Measurements from ENCODE around the gene CDC42BPB. TPM values are rescaled to one million over a fixed set of nuclear protein-coding genes. Genes with fewer than 3 reads are reported as not detected.
A peak's percentile ranks its signal among the peaks of the same experiment; 100 is the strongest.

Gene CDC42BPB
- total and polyA plus RNA-seq, 2 of the 13 experiments (the other 11 are each of a cell fraction or from before 2014, with no cell fraction given) = 19.7 to 32.3 TPM

DNA sequence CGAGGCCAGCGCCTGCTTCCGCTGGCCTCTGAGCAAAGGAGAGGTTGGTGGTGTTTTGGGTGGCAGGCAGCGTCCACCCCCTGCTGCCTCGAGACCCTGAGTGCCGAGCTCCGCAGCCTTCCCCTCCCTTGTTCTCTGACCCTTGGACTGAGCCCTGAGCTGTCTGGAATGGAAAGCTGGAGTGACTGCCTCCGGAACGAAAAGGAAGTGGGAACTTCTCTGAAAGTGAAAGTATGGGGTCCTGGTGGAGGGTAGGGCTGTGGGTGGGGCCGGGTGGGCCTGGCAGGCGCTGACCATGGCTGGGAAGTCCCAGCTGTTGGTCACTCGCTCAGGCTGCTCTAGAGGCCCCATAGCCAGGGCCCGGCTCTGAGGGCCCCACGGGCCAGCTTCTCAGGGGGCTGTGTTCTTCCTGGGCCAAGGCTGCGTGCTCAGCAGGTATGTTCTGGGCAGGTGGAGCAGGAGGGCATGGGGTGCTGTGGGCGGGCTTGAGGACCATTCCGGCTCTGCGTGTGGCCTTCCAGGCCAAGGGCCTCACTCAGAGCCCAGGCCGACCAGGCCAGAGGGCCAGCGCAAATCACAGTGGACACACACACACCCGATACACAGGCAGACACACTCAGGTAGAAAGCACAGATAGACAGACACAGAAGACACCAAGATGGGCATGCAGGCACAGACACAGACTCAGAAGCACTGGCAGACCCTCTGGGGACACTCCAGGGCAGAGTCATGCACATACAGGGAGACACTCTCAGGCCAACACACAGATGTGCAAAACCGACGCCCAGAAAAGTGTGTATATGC, 37.3 kb upstream of the CDC42BPB start, which contains the start of gene EXOC3L4 (continued):
- TF ChIP-seq, protein P1, sequence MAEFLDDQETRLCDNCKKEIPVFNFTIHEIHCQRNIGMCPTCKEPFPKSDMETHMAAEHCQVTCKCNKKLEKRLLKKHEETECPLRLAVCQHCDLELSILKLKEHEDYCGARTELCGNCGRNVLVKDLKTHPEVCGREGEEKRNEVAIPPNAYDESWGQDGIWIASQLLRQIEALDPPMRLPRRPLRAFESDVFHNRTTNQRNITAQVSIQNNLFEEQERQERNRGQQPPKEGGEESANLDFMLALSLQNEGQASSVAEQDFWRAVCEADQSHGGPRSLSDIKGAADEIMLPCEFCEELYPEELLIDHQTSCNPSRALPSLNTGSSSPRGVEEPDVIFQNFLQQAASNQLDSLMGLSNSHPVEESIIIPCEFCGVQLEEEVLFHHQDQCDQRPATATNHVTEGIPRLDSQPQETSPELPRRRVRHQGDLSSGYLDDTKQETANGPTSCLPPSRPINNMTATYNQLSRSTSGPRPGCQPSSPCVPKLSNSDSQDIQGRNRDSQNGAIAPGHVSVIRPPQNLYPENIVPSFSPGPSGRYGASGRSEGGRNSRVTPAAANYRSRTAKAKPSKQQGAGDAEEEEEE (CRISPR knock-in tag; IDR thresholded peaks at IDR 0.05; ENCODE audit: borderline replicate concordance) = no peak
- TF ChIP-seq, protein P2, sequence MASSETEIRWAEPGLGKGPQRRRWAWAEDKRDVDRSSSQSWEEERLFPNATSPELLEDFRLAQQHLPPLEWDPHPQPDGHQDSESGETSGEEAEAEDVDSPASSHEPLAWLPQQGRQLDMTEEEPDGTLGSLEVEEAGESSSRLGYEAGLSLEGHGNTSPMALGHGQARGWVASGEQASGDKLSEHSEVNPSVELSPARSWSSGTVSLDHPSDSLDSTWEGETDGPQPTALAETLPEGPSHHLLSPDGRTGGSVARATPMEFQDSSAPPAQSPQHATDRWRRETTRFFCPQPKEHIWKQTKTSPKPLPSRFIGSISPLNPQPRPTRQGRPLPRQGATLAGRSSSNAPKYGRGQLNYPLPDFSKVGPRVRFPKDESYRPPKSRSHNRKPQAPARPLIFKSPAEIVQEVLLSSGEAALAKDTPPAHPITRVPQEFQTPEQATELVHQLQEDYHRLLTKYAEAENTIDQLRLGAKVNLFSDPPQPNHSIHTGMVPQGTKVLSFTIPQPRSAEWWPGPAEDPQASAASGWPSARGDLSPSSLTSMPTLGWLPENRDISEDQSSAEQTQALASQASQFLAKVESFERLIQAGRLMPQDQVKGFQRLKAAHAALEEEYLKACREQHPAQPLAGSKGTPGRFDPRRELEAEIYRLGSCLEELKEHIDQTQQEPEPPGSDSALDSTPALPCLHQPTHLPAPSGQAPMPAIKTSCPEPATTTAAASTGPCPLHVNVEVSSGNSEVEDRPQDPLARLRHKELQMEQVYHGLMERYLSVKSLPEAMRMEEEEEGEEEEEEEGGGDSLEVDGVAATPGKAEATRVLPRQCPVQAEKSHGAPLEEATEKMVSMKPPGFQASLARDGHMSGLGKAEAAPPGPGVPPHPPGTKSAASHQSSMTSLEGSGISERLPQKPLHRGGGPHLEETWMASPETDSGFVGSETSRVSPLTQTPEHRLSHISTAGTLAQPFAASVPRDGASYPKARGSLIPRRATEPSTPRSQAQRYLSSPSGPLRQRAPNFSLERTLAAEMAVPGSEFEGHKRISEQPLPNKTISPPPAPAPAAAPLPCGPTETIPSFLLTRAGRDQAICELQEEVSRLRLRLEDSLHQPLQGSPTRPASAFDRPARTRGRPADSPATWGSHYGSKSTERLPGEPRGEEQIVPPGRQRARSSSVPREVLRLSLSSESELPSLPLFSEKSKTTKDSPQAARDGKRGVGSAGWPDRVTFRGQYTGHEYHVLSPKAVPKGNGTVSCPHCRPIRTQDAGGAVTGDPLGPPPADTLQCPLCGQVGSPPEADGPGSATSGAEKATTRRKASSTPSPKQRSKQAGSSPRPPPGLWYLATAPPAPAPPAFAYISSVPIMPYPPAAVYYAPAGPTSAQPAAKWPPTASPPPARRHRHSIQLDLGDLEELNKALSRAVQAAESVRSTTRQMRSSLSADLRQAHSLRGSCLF (CRISPR knock-in tag; IDR thresholded peaks at IDR 0.05; ENCODE audit: borderline replicate concordance) = no peak
- TF ChIP-seq HNRNPL (IDR thresholded peaks at IDR 0.05; ENCODE audit: low read depth, low read length) (peak; percentile 61; the same call in 1 of the 2 replicates), RXRA (CRISPR knock-in tag; IDR thresholded peaks at IDR 0.05) (no peak), ZBTB38 (CRISPR knock-in tag; IDR thresholded peaks at IDR 0.05) (peak; percentile 49; the same call in 1 of the 2 replicates), ZFP37 (CRISPR knock-in tag; IDR thresholded peaks at IDR 0.05; ENCODE audit: borderline replicate concordance) (no peak), ZNF768 (CRISPR knock-in tag; IDR thresholded peaks at IDR 0.05) (no peak), ONECUT2 (CRISPR knock-in tag; IDR thresholded peaks at IDR 0.05) (no peak), ZNF138 (CRISPR knock-in tag; IDR thresholded peaks at IDR 0.05; ENCODE audit: low read depth) (no peak), MIXL1 (CRISPR knock-in tag; IDR thresholded peaks at IDR 0.05) (no peak), RARA (CRISPR knock-in tag; IDR thresholded peaks at IDR 0.05) (0 out of 2 replicates have a peak, but pooled peaks have one; percentile 21), SP140L (CRISPR knock-in tag; IDR thresholded peaks at IDR 0.05; ENCODE audit: borderline replicate concordance) (no peak), HCFC1 (IDR thresholded peaks at IDR 0.05; ENCODE audit: low read depth, low read length) (no peak), ARNTL (CRISPR knock-in tag; IDR thresholded peaks at IDR 0.05) (no peak), RELA (CRISPR knock-in tag; IDR thresholded peaks at IDR 0.05) (no peak)
- TF ChIP-seq, protein P3, sequence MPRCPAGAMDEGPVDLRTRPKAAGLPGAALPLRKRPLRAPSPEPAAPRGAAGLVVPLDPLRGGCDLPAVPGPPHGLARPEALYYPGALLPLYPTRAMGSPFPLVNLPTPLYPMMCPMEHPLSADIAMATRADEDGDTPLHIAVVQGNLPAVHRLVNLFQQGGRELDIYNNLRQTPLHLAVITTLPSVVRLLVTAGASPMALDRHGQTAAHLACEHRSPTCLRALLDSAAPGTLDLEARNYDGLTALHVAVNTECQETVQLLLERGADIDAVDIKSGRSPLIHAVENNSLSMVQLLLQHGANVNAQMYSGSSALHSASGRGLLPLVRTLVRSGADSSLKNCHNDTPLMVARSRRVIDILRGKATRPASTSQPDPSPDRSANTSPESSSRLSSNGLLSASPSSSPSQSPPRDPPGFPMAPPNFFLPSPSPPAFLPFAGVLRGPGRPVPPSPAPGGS (CRISPR knock-in tag; IDR thresholded peaks at IDR 0.05) = peak; percentile 68; the same call in 1 of the 2 replicates
- TF ChIP-seq, protein P4, sequence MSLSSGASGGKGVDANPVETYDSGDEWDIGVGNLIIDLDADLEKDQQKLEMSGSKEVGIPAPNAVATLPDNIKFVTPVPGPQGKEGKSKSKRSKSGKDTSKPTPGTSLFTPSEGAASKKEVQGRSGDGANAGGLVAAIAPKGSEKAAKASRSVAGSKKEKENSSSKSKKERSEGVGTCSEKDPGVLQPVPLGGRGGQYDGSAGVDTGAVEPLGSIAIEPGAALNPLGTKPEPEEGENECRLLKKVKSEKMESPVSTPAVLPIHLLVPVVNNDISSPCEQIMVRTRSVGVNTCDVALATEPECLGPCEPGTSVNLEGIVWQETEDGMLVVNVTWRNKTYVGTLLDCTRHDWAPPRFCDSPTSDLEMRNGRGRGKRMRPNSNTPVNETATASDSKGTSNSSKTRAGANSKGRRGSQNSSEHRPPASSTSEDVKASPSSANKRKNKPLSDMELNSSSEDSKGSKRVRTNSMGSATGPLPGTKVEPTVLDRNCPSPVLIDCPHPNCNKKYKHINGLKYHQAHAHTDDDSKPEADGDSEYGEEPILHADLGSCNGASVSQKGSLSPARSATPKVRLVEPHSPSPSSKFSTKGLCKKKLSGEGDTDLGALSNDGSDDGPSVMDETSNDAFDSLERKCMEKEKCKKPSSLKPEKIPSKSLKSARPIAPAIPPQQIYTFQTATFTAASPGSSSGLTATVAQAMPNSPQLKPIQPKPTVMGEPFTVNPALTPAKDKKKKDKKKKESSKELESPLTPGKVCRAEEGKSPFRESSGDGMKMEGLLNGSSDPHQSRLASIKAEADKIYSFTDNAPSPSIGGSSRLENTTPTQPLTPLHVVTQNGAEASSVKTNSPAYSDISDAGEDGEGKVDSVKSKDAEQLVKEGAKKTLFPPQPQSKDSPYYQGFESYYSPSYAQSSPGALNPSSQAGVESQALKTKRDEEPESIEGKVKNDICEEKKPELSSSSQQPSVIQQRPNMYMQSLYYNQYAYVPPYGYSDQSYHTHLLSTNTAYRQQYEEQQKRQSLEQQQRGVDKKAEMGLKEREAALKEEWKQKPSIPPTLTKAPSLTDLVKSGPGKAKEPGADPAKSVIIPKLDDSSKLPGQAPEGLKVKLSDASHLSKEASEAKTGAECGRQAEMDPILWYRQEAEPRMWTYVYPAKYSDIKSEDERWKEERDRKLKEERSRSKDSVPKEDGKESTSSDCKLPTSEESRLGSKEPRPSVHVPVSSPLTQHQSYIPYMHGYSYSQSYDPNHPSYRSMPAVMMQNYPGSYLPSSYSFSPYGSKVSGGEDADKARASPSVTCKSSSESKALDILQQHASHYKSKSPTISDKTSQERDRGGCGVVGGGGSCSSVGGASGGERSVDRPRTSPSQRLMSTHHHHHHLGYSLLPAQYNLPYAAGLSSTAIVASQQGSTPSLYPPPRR (CRISPR knock-in tag; IDR thresholded peaks at IDR 0.05; ENCODE audit: borderline replicate concordance) = peak; percentile 39; the same call in 1 of the 2 replicates
